PC-9 (cell line): Measurements from ENCODE around the gene FNDC7. TPM values are rescaled to one million over a fixed set of nuclear protein-coding genes. Genes with fewer than 3 reads are reported as not detected.

Experiments
- BruUV-seq: library from RNA; stranded (reverse); fragments of 400-500 nt; replicated peaks from 2 replicates; lab custom pipeline; 2021; lab: Mats Ljungman, UMichigan
- CTCF ChIA-PET: fragments of 300-600 bp; sonication (Branson Sonifier 250); formaldehyde crosslinking; loops from one replicate; lab custom pipeline; 2022; ENCODE audit warnings: antibody characterized with exemption; lab: Charles Lee
- POLR2A ChIA-PET: fragments of 300-600 bp; sonication (Branson Sonifier 250); formaldehyde crosslinking; loops from one replicate; lab custom pipeline; 2022; ENCODE audit warnings: antibody characterized with exemption; ENCODE audit not compliant: unreplicated experiment; lab: Charles Lee
- DNase-seq, 2 experiments: peaks; one replicate each; pipeline versions ENCODE4 v3.0.0 to v3.0.0-alpha.2; 2015 to 2022; ENCODE audit warnings: mixed read lengths in 1 of 2
- H2AFZ ChIP-seq: fragments of 200-600 bp; sonication (generic); 2 replicates; pipeline ENCODE4 v1.8.1; 2017; ENCODE audit warnings: antibody characterized with exemption
- H3F3A ChIP-seq: fragments of 200-600 bp; sonication (generic); 2 replicates; pipeline ENCODE4 v1.8.1; 2017; ENCODE audit warnings: antibody characterized with exemption, mild to moderate bottlenecking, low read depth; ENCODE audit not compliant: insufficient read depth
- H3K27ac ChIP-seq: fragments of 200-600 bp; sonication (generic); 2 replicates; pipeline ENCODE4 v1.6.1; 2016; ENCODE audit warnings: mixed run types
- H3K27me3 ChIP-seq: fragments of 200-600 bp; sonication (generic); 2 replicates; pipeline ENCODE4 v1.6.1; 2016; ENCODE audit warnings: low read depth, mixed run types; ENCODE audit not compliant: insufficient read depth
- H3K36me3 ChIP-seq: fragments of 200-600 bp; sonication (generic); 2 replicates; pipeline ENCODE4 v1.6.1; 2016; ENCODE audit warnings: low read depth, mixed run types
- H3K4me1 ChIP-seq: fragments of 200-600 bp; sonication (generic); replicated peaks from 2 replicates; pipeline ENCODE4 v1.6.1; 2016; ENCODE audit warnings: mixed run types; ENCODE audit not compliant: insufficient read depth
- H3K4me2 ChIP-seq: fragments of 200-600 bp; sonication (generic); 2 replicates; pipeline ENCODE4 v1.6.1; 2017; ENCODE audit warnings: mixed run types
- H3K4me3 ChIP-seq: fragments of 200-600 bp; sonication (generic); 2 replicates; pipeline ENCODE4 v1.6.1; 2016; ENCODE audit warnings: mixed run types
- H3K79me2 ChIP-seq: fragments of 200-600 bp; sonication (generic); 2 replicates; pipeline ENCODE4 v1.6.1; 2017; ENCODE audit warnings: low read depth, mixed run types
- H3K9me2 ChIP-seq: fragments of 200-600 bp; sonication (generic); 2 replicates; pipeline ENCODE4 v1.8.1; 2017; ENCODE audit warnings: mild to moderate bottlenecking; ENCODE audit not compliant: insufficient read depth
- H3K9me3 ChIP-seq: fragments of 200-600 bp; sonication (generic); 2 replicates; pipeline ENCODE4 v1.8.1; 2016; ENCODE audit warnings: low read depth; ENCODE audit not compliant: insufficient read depth
- H4K20me1 ChIP-seq: fragments of 200-600 bp; sonication (generic); 2 replicates; pipeline ENCODE4 v1.8.1; 2017; ENCODE audit not compliant: insufficient read depth
- CTCF ChIP-seq: fragments of 200-600 bp; sonication (generic); conservative IDR thresholded peaks from 2 replicates; pipeline ENCODE4 v1.6.1; 2017; ENCODE audit warnings: mixed run types, antibody characterized with exemption, mild to moderate bottlenecking, moderate library complexity
- EZH2 ChIP-seq: fragments of 200-600 bp; sonication (generic); IDR thresholded peaks from 2 replicates; pipeline ENCODE4 v1.8.0; 2017; ENCODE audit warnings: antibody characterized with exemption, low read depth
- intact Hi-C: fragments of 100-400 bp; cut with micrococcal nuclease; formaldehyde crosslinking; loops from one replicate; pipeline ENCODE4 v1.10.0; 2022; ENCODE audit not compliant: unreplicated experiment
- total RNA-seq: library from RNA; stranded (reverse); gene quantifications from 2 replicates; pipeline ENCODE4 v1.2.3, GENCODE V29; 2021

Gene FNDC7
- total RNA-seq, 1 experiment from 2014 or later = 0.20 TPM

GRCh38 chr1:108708691-108709660 is 3.7 kb upstream of the FNDC7 start:
- no peaks in the 10 kb centered on the region for H3K9me3 ChIP-seq
- intact Hi-C loops = no loop called here
- no peaks in the 10 kb centered on the region for H3K36me3 ChIP-seq
- H3K9me2 ChIP-seq = no peaks in the 10 kb centered on the region
- no peak overlapping the region for H3K27ac ChIP-seq
- H4K20me1 ChIP-seq = no peaks in the 10 kb centered on the region
- peaks cover 5% of the 10 kb centered on the region for H3F3A ChIP-seq
- H3K27me3 ChIP-seq = no peaks in the 10 kb centered on the region
- no peaks in the 10 kb centered on the region for H3K79me2 ChIP-seq
- no peak overlapping the region for H2AFZ ChIP-seq
- peaks cover 10% of the 10 kb centered on the region for H3K4me1 ChIP-seq
- H3K4me2 ChIP-seq = no peak overlapping the region
- ChIA-PET CTCF (interaction anchor here (0.5 to 0.6 kb wide), 2 partner anchors 53 to 418 kb away, joined by 3 to 7 read pairs; no protein-coding TSS in a partner anchor), POLR2A (no interaction called here)
- BruUV-seq = no TSS peak
- H3K4me3 ChIP-seq = no peak overlapping the region
- TF ChIP-seq CTCF (no peak), EZH2 (no peak)
- no peak for DNase-seq

DNA sequence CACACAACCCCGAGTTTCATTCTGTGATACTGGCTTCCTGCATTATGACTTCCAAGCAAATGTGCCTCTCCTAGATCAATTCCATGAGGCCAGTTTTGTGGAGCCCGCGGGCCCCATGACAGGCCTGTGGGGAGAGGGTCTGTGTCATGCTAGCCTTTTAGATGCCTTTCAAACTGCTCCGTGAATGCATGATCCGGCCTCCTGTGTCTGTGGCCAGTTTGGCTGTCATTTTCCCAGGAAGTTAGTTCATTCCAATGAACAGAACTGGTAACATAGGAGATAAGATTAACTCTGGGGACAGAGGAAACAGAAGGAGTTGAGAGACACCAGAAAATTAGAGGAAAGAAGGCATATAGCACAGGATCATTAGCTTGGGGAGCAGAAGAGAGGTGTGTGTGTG is 3.2 kb downstream of the FNDC7 start:
- Histone ChIP-seq H3K9me2 (no peaks in the 10 kb centered on the region), H3K27ac (no peak overlapping the region), H3K4me3 (no peak overlapping the region), H3F3A (peaks cover 19% of the 10 kb centered on the region), H2AFZ (no peak overlapping the region), H3K4me1 (peaks cover 22% of the 10 kb centered on the region), H3K27me3 (no peaks in the 10 kb centered on the region), H3K4me2 (no peak overlapping the region), H4K20me1 (no peaks in the 10 kb centered on the region), H3K79me2 (no peaks in the 10 kb centered on the region), H3K36me3 (no peaks in the 10 kb centered on the region), H3K9me3 (no peaks in the 10 kb centered on the region)
- POLR2A ChIA-PET = interaction anchor here (0.5 kb wide), 1 partner anchor 186 kb away, joined by 3 read pairs; no protein-coding TSS in a partner anchor
- no peak for TF ChIP-seq CTCF
- TF ChIP-seq EZH2 = no peak
- no peak for DNase-seq
- intact Hi-C loops = no loop called here
- CTCF ChIA-PET = no interaction called here
- no TSS peak for BruUV-seq

DNA sequence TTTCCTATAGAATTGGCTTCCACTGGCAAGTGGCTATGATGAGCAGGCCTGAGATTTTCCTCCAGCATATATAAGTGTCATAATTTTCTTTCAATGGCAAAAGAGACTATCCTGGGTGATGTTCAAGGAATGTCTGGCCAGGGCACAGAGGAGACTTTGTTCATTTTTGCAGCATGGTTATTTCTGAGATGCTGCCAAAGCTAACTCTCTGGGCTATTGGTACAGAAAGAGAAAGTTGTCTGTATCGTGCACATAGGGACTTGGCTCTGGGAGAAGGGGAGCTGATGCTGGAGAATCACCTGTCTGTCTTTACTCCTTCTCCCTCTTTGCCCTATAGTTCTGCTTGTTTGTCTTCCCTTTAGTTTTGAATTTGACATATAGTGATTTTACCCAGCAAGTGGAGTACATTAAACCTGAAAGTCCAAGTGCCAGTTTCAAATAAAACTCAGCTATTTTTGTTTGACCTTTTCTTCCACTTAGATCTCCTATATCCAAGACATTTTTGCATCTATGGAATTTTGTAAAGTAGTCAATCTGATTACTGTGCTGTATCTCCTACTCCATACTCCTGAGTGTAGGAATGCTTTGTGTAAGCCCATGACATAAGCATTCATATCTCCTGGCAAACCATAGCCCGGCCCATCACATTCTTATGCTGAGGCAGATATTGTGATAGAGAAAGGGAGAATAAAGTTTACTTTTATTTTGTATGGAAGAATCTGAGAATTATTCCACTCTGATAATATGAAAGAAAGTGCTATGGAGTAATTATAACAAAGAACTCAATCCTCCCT is 3.9 kb downstream of the FNDC7 start:
- Histone ChIP-seq H3K4me3 (no peak overlapping the region), H3K9me3 (no peaks in the 10 kb centered on the region), H3K79me2 (no peaks in the 10 kb centered on the region), H3K4me2 (no peak overlapping the region), H2AFZ (no peak overlapping the region), H3K27ac (no peak overlapping the region), H3F3A (peaks cover 20% of the 10 kb centered on the region), H3K4me1 (peaks cover 29% of the 10 kb centered on the region), H4K20me1 (no peaks in the 10 kb centered on the region), H3K27me3 (no peaks in the 10 kb centered on the region), H3K9me2 (no peaks in the 10 kb centered on the region), H3K36me3 (no peaks in the 10 kb centered on the region)
- BruUV-seq = no TSS peak
- ChIA-PET POLR2A (interaction anchor here (0.5 kb wide), 2 partner anchors 19 to 185 kb away, joined by 3 to 7 read pairs; no protein-coding TSS in a partner anchor), CTCF (no interaction called here)
- intact Hi-C loops = no loop called here
- no peak for DNase-seq
- no peak for TF ChIP-seq EZH2
- no peak for TF ChIP-seq CTCF
